Colonic mucosa (tissue), 4 donors: ENCODE data around the gene STRA8. TPM values are rescaled to one million over a fixed set of nuclear protein-coding genes. Genes with fewer than 3 reads are reported as not detected.

Source experiments
- DNase-seq: peaks from one replicate; pipeline ENCODE4 v3.0.0-alpha.2; 2020
- H3K27ac ChIP-seq: fragments of 200-600 bp; one replicate; pipeline ENCODE4 v1.8.0; 2021
- H3K27me3 ChIP-seq: fragments of 200-600 bp; one replicate; pipeline ENCODE4 v1.8.0; 2021
- H3K36me3 ChIP-seq: fragments of 200-600 bp; one replicate; pipeline ENCODE4 v1.8.0; 2021
- H3K4me1 ChIP-seq: fragments of 200-600 bp; one replicate; pipeline ENCODE4 v1.8.0; 2021; ENCODE audit warnings: mild to moderate bottlenecking
- H3K4me3 ChIP-seq: fragments of 200-600 bp; one replicate; pipeline ENCODE4 v1.8.0; 2021
- H3K9ac ChIP-seq, 2 donors: one replicate each; pipeline ENCODE4 v1.7.0; 2013; ENCODE audit warnings: control low read depth in 2 of 2, low read depth in 2 of 2, low read length in 2 of 2
- H3K9me3 ChIP-seq: fragments of 200-600 bp; one replicate; pipeline ENCODE4 v1.8.0; 2021
- intact Hi-C: fragments of 100-400 bp; cut with DNase I; formaldehyde crosslinking; loops from one replicate; pipeline ENCODE4 v1.14.1; 2022
- microRNA-seq: library from miRNA; unstranded; fragments of <30 nt; microRNA quantifications from one replicate; pipeline ENCODE4, GENCODE V29; 2019
- total RNA-seq, 2 donors: library from RNA; stranded (reverse); fragmentation: NEBNext Ultra II Directional in 1 of 2; extraction: Animal tissue kit (Norgen Biotek cat#: 25700) in 1 of 2; gene quantifications; one replicate each; pipeline ENCODE4 v1.2.1, GENCODE V29; 2021
- TF ChIP-seq, protein P1 (sequence below): fragments of 200-600 bp; IDR thresholded peaks from one replicate; pipeline ENCODE4 v1.8.0; 2022; ENCODE audit warnings: antibody characterized with exemption, mild to moderate bottlenecking
- donor health status: healthy.
- donor health status: DM: no; HTN: no; CAD: no.
- donor health status: DM: no; HTN: no; CAD: no.

The STRA8 gene
- total RNA-seq, 2 donors from 2014 or later: not detected

DNA sequence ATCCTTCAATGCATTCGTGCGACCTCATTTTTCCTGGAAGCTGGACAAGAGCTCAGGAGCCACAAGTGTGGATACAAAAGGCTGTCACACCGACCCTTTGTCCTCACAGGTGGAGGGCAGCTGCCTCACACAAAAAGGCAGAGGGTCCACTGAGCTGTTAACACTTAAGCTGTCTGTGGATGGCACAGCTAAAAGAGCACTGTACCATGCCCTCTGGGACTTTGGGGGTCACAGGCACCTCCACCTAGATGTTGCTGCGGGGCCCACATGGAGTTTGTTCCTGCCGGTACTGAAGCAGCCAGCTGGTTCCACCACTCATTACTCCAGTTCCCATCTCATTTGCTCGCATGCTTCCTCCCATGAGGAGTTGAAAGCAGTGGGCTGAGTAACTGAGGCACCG lies 57.0 kb downstream of the STRA8 start:
- no peak overlapping the region for H3K9ac ChIP-seq

DNA sequence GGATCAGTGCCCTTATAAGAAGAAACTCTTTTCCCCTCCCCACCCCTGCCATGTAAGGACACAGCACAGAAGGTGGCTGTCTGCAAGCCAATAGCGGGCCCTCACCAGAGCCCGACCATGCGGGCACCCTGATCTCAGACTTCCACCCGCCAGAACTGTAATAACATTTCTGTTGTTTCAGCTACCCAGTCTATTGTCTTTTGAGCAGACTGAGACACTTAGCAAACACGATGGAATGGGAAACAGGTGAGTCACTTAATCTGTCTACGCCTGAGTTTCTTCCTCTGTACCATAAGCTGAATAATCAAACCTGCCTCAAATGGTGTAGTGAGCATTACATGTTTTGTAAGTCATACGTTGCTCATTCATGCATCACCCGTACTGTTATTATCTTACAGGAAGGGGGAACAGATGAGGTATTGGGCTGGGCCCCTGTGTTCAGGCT lies 58.2 kb downstream of the STRA8 start:
- Histone ChIP-seq H3K9ac (no peak overlapping the region), H3K36me3 (no peaks in the 10 kb centered on the region), H3K9me3 (no peaks in the 10 kb centered on the region), H3K27me3 (no peaks in the 10 kb centered on the region), H3K27ac (no peak overlapping the region), H3K4me3 (no peak overlapping the region), H3K4me1 (no peaks in the 10 kb centered on the region)
- TF ChIP-seq, protein P1, sequence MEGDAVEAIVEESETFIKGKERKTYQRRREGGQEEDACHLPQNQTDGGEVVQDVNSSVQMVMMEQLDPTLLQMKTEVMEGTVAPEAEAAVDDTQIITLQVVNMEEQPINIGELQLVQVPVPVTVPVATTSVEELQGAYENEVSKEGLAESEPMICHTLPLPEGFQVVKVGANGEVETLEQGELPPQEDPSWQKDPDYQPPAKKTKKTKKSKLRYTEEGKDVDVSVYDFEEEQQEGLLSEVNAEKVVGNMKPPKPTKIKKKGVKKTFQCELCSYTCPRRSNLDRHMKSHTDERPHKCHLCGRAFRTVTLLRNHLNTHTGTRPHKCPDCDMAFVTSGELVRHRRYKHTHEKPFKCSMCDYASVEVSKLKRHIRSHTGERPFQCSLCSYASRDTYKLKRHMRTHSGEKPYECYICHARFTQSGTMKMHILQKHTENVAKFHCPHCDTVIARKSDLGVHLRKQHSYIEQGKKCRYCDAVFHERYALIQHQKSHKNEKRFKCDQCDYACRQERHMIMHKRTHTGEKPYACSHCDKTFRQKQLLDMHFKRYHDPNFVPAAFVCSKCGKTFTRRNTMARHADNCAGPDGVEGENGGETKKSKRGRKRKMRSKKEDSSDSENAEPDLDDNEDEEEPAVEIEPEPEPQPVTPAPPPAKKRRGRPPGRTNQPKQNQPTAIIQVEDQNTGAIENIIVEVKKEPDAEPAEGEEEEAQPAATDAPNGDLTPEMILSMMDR: no peak
- no peak for DNase-seq
- intact Hi-C loops: no loop called here

More for the DNA sequence above, 57.0 kb downstream of the STRA8 start:
- Histone ChIP-seq H3K27me3 (no peaks in the 10 kb centered on the region), H3K4me3 (no peak overlapping the region), H3K9me3 (no peaks in the 10 kb centered on the region), H3K4me1 (no peaks in the 10 kb centered on the region), H3K27ac (no peak overlapping the region), H3K36me3 (no peaks in the 10 kb centered on the region)
- TF ChIP-seq, protein P1: no peak
- intact Hi-C loops: no loop called here
- no peak for DNase-seq

DNA sequence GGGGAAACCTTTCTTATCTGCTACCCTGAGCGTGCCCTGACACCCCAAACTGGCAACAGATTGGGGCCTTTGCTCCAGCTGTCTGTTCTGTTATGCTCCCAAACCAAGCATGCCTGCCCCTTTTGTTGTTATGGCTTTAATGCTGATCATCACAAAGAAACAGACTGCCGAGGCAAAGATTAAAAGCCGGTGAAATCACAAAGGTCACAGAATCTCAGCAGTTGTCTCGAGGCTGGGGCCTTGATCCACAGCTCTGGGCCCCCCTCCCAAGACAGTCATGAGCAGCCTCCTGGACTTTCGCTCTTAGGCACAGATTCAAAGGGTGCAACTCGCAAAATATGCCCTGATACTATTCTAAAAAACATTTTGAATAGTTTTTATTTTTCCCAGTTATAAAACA lies 65.6 kb downstream of the STRA8 start:
- H3K27ac ChIP-seq: no peak overlapping the region
- DNase-seq: no peak
- TF ChIP-seq, protein P1: no peak
- intact Hi-C loops: no loop called here
- no peaks in the 10 kb centered on the region for H3K36me3 ChIP-seq
- no peak overlapping the region for H3K9ac ChIP-seq
- no peak overlapping the region for H3K4me3 ChIP-seq
- no peaks in the 10 kb centered on the region for H3K27me3 ChIP-seq
- H3K9me3 ChIP-seq: no peaks in the 10 kb centered on the region
- no peaks in the 10 kb centered on the region for H3K4me1 ChIP-seq

DNA sequence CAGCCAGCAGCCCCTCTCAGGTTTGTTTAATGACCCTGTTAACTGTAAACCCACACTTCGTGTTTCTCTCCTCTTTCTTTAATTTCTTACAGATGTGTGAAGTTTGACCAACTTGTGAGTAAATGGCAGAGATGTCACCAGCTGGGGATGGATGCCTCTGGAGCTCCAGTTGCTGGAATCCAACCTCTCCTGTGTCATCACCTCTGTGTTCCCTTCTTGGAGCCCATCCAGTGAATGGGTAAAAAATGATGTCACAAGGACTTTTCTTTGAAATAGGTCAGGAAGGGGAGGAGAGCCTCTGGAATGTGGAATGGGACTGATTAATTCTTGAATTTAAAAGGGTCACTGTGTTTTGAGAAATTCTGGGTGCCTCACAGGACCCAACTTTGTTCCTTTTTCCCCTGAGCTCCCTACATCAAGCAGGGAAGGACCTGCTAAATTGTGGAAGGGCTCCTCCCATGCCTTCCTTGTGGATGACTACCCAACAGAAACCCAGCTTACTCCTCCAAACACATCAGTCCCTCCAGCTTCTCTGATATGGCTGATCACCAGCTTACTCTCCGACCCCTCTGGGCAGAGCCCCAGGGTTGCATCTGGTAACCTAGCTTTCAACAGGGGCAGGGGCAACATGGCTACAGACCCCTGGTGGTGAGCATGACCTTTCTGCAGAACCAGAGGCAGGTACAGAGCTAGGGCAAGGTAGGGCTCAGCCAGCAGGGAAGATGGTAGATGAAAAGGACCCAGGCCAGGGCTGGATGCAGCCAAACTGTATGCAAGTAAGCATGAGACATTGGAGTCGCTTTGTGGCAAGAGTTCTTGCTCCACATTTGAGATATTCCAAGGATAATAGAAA lies 67.5 kb downstream of the STRA8 start:
- no peak overlapping the region for H3K4me3 ChIP-seq
- no peaks in the 10 kb centered on the region for H3K4me1 ChIP-seq
- no peaks in the 10 kb centered on the region for H3K27me3 ChIP-seq

More for the DNA sequence above, 67.5 kb downstream of the STRA8 start:
- DNase-seq: no peak
- no peaks in the 10 kb centered on the region for H3K36me3 ChIP-seq
- TF ChIP-seq, protein P1: no peak
- H3K27ac ChIP-seq: no peak overlapping the region
- intact Hi-C loops: no loop called here
- no peak overlapping the region for H3K9ac ChIP-seq
- no peaks in the 10 kb centered on the region for H3K9me3 ChIP-seq

Small RNAs within 50 kb of the gene (microRNA-seq; reads per million reads assigned to microRNA genes)
- gene MIR6509: not detected

Other genes with a start within 250 kb of the STRA8 start
- gene AGBL3, start 247.3 kb upstream of the STRA8 start, total RNA-seq: under 1 TPM; 0.47 to 0.98 TPM
- gene TMEM140, start 85.8 kb upstream of the STRA8 start, total RNA-seq: 10 to 100 TPM in 1 of 2 donors, 1 to 10 TPM in 1; 3.8 to 11.9 TPM
- gene CYREN, start 63.1 kb upstream of the STRA8 start, total RNA-seq: 10 to 100 TPM; 34.5 to 37.6 TPM
- gene WDR91, start 22.3 kb upstream of the STRA8 start, total RNA-seq: 1 to 10 TPM; 4.8 to 6.5 TPM